Psoas muscle (tissue), 8 donors: ENCODE data around the gene DNAH8. TPM values are rescaled to one million over a fixed set of nuclear protein-coding genes. Genes with fewer than 3 reads are reported as not detected.
"Not testable (repeated sequence)": the region's sequence is repeated elsewhere in the genome, so short reads cannot be mapped to it uniquely, and the experiment has no call there.

Source experiments
- ATAC-seq, 4 donors: fragments of 200-7000 bp; cut with Tn5 transposase; one replicate each; pipeline ENCODE4 v1.9.1; 2020; ENCODE audit warnings: moderate library complexity in 3 of 4, mild to moderate bottlenecking in 2 of 4
- DNase-seq, 2 donors: peaks; one replicate each; pipeline ENCODE4 v3.0.0-alpha.2; 2020
- H3K27ac ChIP-seq: fragments of 200-600 bp; one replicate; pipeline ENCODE4 v1.8.0; 2022
- H3K27me3 ChIP-seq, 3 donors: fragments of 200-600 bp in 1 of 3; one replicate each; pipeline versions ENCODE4 v1.6.1 to v1.8.0; 2013 to 2022; ENCODE audit warnings: low read length in 2 of 3, mild to moderate bottlenecking in 2 of 3, moderate library complexity in 1 of 3; ENCODE audit not compliant: insufficient read depth in 3 of 3
- H3K36me3 ChIP-seq, 2 donors: fragments of 200-600 bp in 1 of 2; one replicate each; pipeline versions ENCODE4 v1.6.1 to v1.8.0; 2013 to 2022; ENCODE audit warnings: low read depth in 1 of 2, mild to moderate bottlenecking in 1 of 2, moderate library complexity in 1 of 2; ENCODE audit not compliant: insufficient read depth in 1 of 2
- H3K4me1 ChIP-seq: fragments of 200-600 bp; one replicate; pipeline ENCODE4 v1.8.0; 2022
- H3K4me3 ChIP-seq: fragments of 200-600 bp; one replicate; pipeline ENCODE4 v1.8.0; 2022; ENCODE audit warnings: mild to moderate bottlenecking
- H3K9me3 ChIP-seq: fragments of 200-600 bp; one replicate; pipeline ENCODE4 v1.8.0; 2022
- WGBS, 3 donors: extraction: QIAGEN DNeasy Blood & Tissue Kit; methylation state at CpG; one replicate each; pipeline versions ENCODE4 v1.1.6 to v1.1.7; 2013; 5-methylcytosine and 5-hydroxymethylcytosine counted together
- intact Hi-C, 2 donors: fragments of 100-400 bp; cut with DNase I; formaldehyde crosslinking; loops; one replicate each; pipeline versions ENCODE4 v1.11.0 to v1.14.2; 2022
- polyA plus RNA-seq, 3 donors: library from polyadenylated mRNA; stranded (reverse); fragments of 200-250 nt; gene quantifications; one replicate each; pipeline ENCODE4 v1.2.3, GENCODE V29; 2013
- total RNA-seq, 4 donors: library from RNA; stranded (reverse); fragmentation: NEBNext Ultra II Directional in 2 of 4; extraction: Animal tissue kit (Norgen Biotek cat#: 25700) in 2 of 4; gene quantifications; one replicate each; pipeline versions ENCODE4 v1.2.1 to v1.2.4, GENCODE V29; 2021 to 2023
- TF ChIP-seq, protein P1 (sequence below): fragments of 200-600 bp; IDR thresholded peaks from one replicate; pipeline ENCODE4 v1.8.0; 2022; ENCODE audit warnings: antibody characterized with exemption
- donor health status: healthy with polysubstance abuse.
- donor health status: DM: no; HTN: no; CAD: no; lungs with moderate emphysema.
- donor health status: Bipolar disorder and iron deficiency.
- donor health status: healthy.
- donor health status: DM: yes; HTN: yes; CAD: no.
- donor health status: DM: no; HTN: no; CAD: no.
- donor health status: DM: no; HTN: no; CAD: no.
- donor health status: DM: yes; HTN: yes; CAD: no.

DNAH8 gene
- total and polyA plus RNA-seq, 7 donors, result 0.02 TPM; not detected in 6

DNA sequence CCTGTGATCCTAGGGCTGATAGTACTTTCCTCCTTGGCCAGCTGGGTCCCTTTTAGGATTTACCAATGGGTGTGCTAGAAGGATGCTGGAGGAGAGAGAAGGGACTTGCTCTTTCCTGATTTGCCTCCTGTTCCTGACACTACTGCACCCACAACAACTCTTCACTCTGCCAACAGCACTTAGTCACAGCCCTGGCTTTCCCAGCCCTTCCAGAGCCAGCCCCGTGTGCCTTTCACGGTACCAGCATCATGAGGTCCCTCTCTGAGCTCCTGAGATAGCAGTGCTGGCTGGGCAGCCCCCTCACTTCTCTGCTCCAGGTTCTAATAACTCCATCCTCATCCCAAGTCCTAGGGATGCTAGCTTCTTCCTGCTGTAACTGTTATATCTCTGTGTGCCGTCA, 80.9 kb downstream of the DNAH8 start:
- no peak for ATAC-seq
- no peak overlapping the region for H3K27ac ChIP-seq
- H3K27me3 ChIP-seq, result peaks cover 0 to 30% (median 2%) of the 10 kb centered on the region in 3 donors
- 69 to 71% (median 71%) methylated on average over 3 of the region's 3 CpGs for WGBS, 3 donors
- no peaks in the 10 kb centered on the region for H3K36me3 ChIP-seq
- no peaks in the 10 kb centered on the region for H3K4me1 ChIP-seq
- no peak for DNase-seq
- H3K9me3 ChIP-seq, result no peaks in the 10 kb centered on the region
- intact Hi-C loops, result no loop called here
- TF ChIP-seq, protein P1, sequence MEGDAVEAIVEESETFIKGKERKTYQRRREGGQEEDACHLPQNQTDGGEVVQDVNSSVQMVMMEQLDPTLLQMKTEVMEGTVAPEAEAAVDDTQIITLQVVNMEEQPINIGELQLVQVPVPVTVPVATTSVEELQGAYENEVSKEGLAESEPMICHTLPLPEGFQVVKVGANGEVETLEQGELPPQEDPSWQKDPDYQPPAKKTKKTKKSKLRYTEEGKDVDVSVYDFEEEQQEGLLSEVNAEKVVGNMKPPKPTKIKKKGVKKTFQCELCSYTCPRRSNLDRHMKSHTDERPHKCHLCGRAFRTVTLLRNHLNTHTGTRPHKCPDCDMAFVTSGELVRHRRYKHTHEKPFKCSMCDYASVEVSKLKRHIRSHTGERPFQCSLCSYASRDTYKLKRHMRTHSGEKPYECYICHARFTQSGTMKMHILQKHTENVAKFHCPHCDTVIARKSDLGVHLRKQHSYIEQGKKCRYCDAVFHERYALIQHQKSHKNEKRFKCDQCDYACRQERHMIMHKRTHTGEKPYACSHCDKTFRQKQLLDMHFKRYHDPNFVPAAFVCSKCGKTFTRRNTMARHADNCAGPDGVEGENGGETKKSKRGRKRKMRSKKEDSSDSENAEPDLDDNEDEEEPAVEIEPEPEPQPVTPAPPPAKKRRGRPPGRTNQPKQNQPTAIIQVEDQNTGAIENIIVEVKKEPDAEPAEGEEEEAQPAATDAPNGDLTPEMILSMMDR, result no peak
- no peak overlapping the region for H3K4me3 ChIP-seq

DNA sequence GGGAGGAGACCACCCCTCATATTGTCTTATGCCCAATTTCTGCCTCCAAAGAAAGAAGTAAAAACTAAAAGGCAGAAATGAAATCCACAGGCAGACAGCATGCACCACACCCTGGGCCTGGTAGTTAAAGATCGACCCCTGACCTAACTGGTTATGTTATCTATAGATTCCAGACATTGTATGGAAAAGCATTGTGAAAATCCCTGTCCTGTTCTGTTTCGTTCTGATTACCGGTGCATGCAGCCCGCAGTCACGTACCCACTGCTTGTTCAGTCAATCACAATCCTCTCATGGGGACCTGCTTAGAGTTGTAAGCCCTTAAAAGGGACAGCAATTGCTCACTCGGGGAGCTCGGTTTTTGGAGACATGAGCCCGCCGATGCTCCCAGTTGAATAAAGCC, 81.3 kb downstream of the DNAH8 start:
- intact Hi-C loops, H3K4me3 ChIP-seq, ATAC-seq, DNase-seq, H3K27ac ChIP-seq, H3K9me3 ChIP-seq, H3K36me3 ChIP-seq, H3K4me1 ChIP-seq: not testable (repeated sequence)
- peaks cover 0 to 30% (median 2%) of the 10 kb centered on the region in 3 donors for H3K27me3 ChIP-seq
- 69 to 81% (median 78%) methylated on average over 9 of the region's 9 CpGs for WGBS, 3 donors

DNA sequence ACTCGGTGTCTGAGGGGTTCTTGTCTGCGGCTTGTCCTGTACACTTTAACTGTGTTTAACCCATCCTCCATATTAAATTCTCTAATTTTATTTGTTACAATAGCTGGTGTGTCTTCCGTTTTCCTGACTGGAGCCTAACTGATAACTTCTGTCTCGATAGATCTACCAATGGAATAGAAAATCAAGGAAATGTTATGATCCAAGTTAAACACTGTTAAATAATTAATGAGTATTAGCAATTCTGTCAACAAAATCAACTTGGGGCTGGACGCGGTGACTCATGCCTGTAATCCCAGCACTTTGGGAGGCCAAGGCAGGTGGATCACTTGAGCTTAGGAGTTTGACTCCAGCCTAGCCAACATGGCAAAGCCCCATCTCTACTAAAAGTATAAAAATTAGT, 81.7 kb downstream of the DNAH8 start:
- intact Hi-C loops, result no loop called here
- no peaks in the 10 kb centered on the region for H3K9me3 ChIP-seq
- H3K27me3 ChIP-seq, result peaks cover 0 to 30% (median 2%) of the 10 kb centered on the region in 3 donors
- H3K4me3 ChIP-seq, result no peak overlapping the region
- TF ChIP-seq, protein P1, result no peak
- no peak for DNase-seq
- ATAC-seq, result no peak
- H3K36me3 ChIP-seq, result no peaks in the 10 kb centered on the region
- H3K27ac ChIP-seq, result no peak overlapping the region
- H3K4me1 ChIP-seq, result no peaks in the 10 kb centered on the region
- 79 to 88% (median 86%) methylated on average over 6 of the region's 6 CpGs for WGBS, 3 donors

DNA sequence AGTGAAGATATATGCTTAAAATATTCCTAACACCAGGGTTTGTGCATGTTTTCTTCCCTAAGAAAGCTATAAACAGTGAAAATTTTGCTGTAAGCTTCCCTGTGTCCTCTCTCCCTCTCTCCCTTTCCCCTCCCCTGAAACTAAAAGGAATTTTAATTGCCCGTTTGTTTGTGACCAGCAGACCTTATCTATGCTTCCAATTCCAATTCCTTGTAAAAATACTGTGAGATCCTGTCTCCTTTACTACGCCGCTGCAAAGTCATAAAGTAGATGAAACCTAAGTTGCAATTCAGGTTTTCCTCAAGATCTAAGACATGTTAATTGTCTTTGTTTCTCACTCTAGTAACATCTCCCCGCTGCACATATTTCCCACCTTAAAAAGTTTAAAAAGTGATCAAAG, 82.3 kb downstream of the DNAH8 start:
- Histone ChIP-seq H3K27ac (no peak overlapping the region), H3K36me3 (no peaks in the 10 kb centered on the region), H3K9me3 (no peaks in the 10 kb centered on the region), H3K4me1 (no peaks in the 10 kb centered on the region), H3K27me3 (peaks cover 0 to 30% (median 2%) of the 10 kb centered on the region in 3 donors), H3K4me3 (no peak overlapping the region)
- no peak for DNase-seq
- 30 to 41% (median 37%) methylated on average over 4 of the region's 4 CpGs for WGBS, 3 donors
- no peak for ATAC-seq
- intact Hi-C loops, result no loop called here
- TF ChIP-seq, protein P1, result no peak

DNA sequence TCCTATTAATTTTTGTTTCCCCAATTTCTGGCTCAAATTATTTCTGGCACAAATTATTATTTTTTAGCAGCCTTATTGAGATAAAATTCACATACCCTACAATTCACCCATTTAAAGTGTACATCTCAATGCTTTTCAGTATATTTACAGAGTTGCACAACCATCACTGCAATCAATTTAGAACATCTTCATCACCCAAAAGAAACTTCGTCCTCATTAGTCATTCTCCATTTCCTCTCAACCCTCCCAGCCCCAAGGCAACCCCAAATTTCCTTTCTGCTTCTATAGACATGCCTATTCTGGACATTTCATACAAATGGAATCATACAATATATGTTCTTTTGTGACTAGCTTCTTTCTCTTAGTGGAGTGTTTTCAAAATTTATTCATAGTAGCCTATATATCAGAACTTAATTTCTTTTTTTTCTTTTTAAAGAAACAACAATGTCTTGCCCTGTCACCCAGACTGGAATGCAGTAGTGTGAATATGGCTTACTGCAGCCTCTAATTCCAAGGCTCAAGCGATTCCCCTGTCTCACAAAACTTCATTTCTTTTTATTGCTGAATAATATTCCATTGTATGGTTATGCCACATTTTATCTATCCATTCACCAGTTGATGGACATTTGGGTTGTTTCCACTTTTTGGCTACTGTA, 84.5 kb downstream of the DNAH8 start:
- H3K27me3 ChIP-seq, result peaks cover 2 to 33% (median 2%) of the 10 kb centered on the region in 3 donors
- ATAC-seq, result no peak
- no peaks in the 10 kb centered on the region for H3K4me1 ChIP-seq
- no peak overlapping the region for H3K4me3 ChIP-seq
- H3K9me3 ChIP-seq, result no peaks in the 10 kb centered on the region
- H3K27ac ChIP-seq, result no peak overlapping the region
- H3K36me3 ChIP-seq, result no peaks in the 10 kb centered on the region
- intact Hi-C loops, result no loop called here
- 53 to 77% (median 61%) methylated on average over 2 of the region's 2 CpGs for WGBS, 3 donors
- no peak for DNase-seq
- TF ChIP-seq, protein P1, result no peak
